ENCODE measurements around the gene CCDC197.

Gene CCDC197

GRCh38 chr14:93978735-93979134 lies 18.4 kb upstream of the CCDC197 start:
- TF ChIP-seq EZH2 (IDR thresholded peaks at IDR 0.05; ENCODE audit: borderline replicate concordance, low read depth, low read length, severe bottlenecking) (no peak), CTCF (IDR thresholded peaks at IDR 0.05; ENCODE audit: borderline replicate concordance, extremely low read depth, low read length, poor library complexity, severe bottlenecking) (no peak)
- DNase-seq (no peak), ATAC-seq (ENCODE audit: insufficient read depth, low read depth) (0 out of 3 replicates have a peak, but pooled peaks have one; percentile 8)
- H2AFZ ChIP-seq (ENCODE audit: low read depth, low read length) = no peak overlapping the region
- H3K9ac ChIP-seq (ENCODE audit: low read depth, low read length) = no peak overlapping the region
- no peak overlapping the region for H3K4me2 ChIP-seq (ENCODE audit: insufficient read depth, low read length)
- H3K27me3 ChIP-seq (ENCODE audit: insufficient read depth, low read length, poor library complexity) = peaks cover 10% of the 10 kb centered on the region
- H3K79me2 ChIP-seq (ENCODE audit: insufficient read depth, low read length) = no peaks in the 10 kb centered on the region
- H3K4me1 ChIP-seq (ENCODE audit: insufficient read depth, low read length) = peaks cover 4% of the 10 kb centered on the region; the same call in 1 of the 2 replicates
- H3K4me3 ChIP-seq (ENCODE audit: low read depth in 1 of 2, low read length in 2 of 2) = no peak overlapping the region
- no peak overlapping the region for H3K27ac ChIP-seq (ENCODE audit: low read length)
- H3K9me3 ChIP-seq (ENCODE audit: insufficient read depth, low read length, severe bottlenecking) = peaks cover 14% of the 10 kb centered on the region
- H4K20me1 ChIP-seq (ENCODE audit: insufficient read depth, low read length) = 0 out of 2 replicates have a peak, but pooled peaks cover 2% of the 10 kb centered on the region
- no peaks in the 10 kb centered on the region for H3K36me3 ChIP-seq (ENCODE audit: insufficient read depth, low read length)

GRCh38 chr14:93980456-93981201 lies 16.5 kb upstream of the CCDC197 start:
- no peak overlapping the region for H2AFZ ChIP-seq (ENCODE audit: low read depth, low read length)
- no peak for TF ChIP-seq EZH2 (IDR thresholded peaks at IDR 0.05; ENCODE audit: borderline replicate concordance, low read depth, low read length, severe bottlenecking)
- H3K9ac ChIP-seq (ENCODE audit: low read depth, low read length) = no peak overlapping the region
- no peak overlapping the region for H3K4me2 ChIP-seq (ENCODE audit: insufficient read depth, low read length)
- H4K20me1 ChIP-seq (ENCODE audit: insufficient read depth, low read length) = 0 out of 2 replicates have a peak, but pooled peaks cover 5% of the 10 kb centered on the region
- DNase-seq (no peak), ATAC-seq (ENCODE audit: insufficient read depth, low read depth) (no peak)
- H3K4me3 ChIP-seq (ENCODE audit: low read depth in 1 of 2, low read length in 2 of 2) = no peak overlapping the region
- H3K27me3 ChIP-seq (ENCODE audit: insufficient read depth, low read length, poor library complexity) = peaks cover 18% of the 10 kb centered on the region
- H3K79me2 ChIP-seq (ENCODE audit: insufficient read depth, low read length) = no peaks in the 10 kb centered on the region
- no peaks in the 10 kb centered on the region for H3K36me3 ChIP-seq (ENCODE audit: insufficient read depth, low read length)
- H3K9me3 ChIP-seq (ENCODE audit: insufficient read depth, low read length, severe bottlenecking) = peaks cover 14% of the 10 kb centered on the region
- no peak overlapping the region for H3K27ac ChIP-seq (ENCODE audit: low read length)
- H3K4me1 ChIP-seq (ENCODE audit: insufficient read depth, low read length) = peaks cover 4% of the 10 kb centered on the region; the same call in 1 of the 2 replicates

GRCh38 chr14:93981316-93982229 lies 15.5 kb upstream of the CCDC197 start:
- no peaks in the 10 kb centered on the region for H3K36me3 ChIP-seq (ENCODE audit: insufficient read depth, low read length)
- H3K9me3 ChIP-seq (ENCODE audit: insufficient read depth, low read length, severe bottlenecking) = peaks cover 14% of the 10 kb centered on the region
- no peak overlapping the region for H3K9ac ChIP-seq (ENCODE audit: low read depth, low read length)
- peaks cover 5% of the 10 kb centered on the region; the same call in 1 of the 2 replicates for H4K20me1 ChIP-seq (ENCODE audit: insufficient read depth, low read length)
- peaks cover 14% of the 10 kb centered on the region for H3K27me3 ChIP-seq (ENCODE audit: insufficient read depth, low read length, poor library complexity)
- H3K4me1 ChIP-seq (ENCODE audit: insufficient read depth, low read length) = peaks cover 4% of the 10 kb centered on the region; the same call in 1 of the 2 replicates
- no peak for ATAC-seq (ENCODE audit: insufficient read depth, low read depth)
- H2AFZ ChIP-seq (ENCODE audit: low read depth, low read length) = no peak overlapping the region
- no peak for DNase-seq
- no peaks in the 10 kb centered on the region for H3K79me2 ChIP-seq (ENCODE audit: insufficient read depth, low read length)
- H3K4me2 ChIP-seq (ENCODE audit: insufficient read depth, low read length) = no peak overlapping the region
- no peak overlapping the region for H3K4me3 ChIP-seq (ENCODE audit: low read depth in 1 of 2, low read length in 2 of 2)
- TF ChIP-seq EZH2 (IDR thresholded peaks at IDR 0.05; ENCODE audit: borderline replicate concordance, low read depth, low read length, severe bottlenecking) (no peak), CTCF (IDR thresholded peaks at IDR 0.05; ENCODE audit: borderline replicate concordance, extremely low read depth, low read length, poor library complexity, severe bottlenecking) (no peak)
- H3K27ac ChIP-seq (ENCODE audit: low read length) = no peak overlapping the region

Data from DND-41 (cell line).